Measurements from ENCODE around the gene CELF4.

Gene CELF4

DNA sequence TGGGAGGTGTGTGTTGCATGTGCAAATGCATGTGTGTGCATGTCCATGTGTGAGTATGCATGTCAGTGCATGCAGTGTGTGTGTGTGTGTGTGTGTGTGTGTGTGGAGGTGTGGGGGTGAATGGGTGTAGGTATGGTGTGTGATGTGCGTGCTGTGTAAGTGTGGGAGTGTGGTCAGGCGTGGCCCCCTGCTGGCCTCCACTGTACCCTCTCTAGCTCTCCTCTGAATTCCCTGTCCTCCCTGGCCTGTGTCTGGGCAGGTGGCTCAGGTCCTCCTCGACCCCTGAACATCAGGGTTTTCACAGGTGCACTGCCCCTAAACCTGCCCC, 230.2 kb downstream of the CELF4 start:
- no peak for DNase-seq

DNA sequence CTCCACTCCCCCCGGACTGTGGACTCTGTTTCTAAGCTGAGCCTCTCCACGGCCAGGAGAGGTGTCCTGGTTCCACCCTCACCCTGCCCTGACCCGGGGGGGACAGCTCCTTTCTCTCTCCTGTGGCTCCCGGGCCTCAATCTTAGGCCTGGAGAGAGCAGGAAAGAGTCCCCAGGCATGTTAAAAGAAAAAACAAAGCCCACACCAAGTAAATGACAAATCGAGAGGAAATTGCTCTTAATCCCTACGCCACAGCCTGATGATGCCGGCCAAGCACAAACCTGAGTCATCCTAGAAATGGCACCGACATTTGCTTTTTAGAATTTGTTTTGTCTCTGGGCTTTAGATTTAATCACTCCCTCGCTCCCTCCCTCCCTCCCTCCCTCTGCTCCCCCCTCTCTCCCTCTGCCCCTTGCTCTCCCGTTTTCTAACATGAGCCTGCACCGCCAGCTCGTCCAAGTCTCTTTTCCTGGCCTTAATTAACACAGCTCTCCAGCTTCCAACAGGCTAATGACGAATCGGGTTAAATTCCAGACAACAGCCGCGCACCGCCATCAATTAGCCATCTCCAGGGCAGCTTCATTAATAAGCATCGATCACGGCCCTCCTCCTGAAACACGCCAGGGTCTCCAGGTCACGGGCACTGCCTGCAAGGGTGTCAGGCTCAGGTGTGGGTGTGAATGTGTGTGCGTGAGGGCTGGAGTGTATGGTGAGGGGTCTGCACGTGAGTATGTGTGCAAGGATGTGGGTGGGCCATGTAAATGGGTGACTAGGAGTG, 230.8 kb downstream of the CELF4 start:
- peak; percentile 31 for DNase-seq

DNA sequence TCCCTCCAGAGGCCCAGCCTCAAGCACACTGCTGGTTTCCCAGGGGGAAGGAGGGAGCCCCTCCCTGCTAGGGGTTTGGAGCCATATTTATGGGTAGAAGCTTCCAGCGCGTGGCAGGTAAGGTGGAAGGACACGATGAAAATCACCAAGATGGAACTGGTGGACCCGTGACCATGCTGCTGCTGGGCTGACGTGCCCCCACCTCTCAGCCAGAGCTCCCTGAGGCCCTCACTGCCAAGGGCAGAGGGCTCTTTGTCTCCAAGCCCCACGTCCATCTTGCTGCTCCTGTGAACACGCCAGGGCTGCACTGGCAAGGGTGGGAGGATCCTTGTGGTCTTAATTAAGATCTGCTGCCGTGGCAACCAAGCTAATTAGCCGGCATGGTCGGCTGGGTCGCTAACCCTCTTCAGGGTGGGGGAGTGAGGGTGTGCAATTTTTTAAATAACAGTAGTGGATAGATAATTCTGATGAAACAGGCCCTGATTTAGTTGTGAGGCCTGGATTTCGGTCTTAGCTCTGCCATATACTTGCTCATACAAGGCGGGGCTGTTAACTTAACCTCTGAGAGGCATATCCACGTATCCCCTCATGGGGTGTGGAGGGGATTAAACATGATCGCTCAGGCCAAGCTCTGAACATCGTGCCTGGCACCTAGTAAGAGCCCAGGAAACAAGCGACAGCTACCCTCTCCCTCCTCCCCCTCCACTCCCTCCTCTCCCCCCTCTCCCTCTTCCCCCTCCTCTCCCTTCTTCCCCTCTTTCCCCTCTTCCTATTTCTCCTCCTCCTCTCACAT, 232.8 kb downstream of the CELF4 start:
- no peak for DNase-seq

- no peak for DNase-seq
These were observed 233.4 kb downstream of the CELF4 start for GRCh38 chr18:37332219-37332618.

GRCh38 chr18:37330173-37330572, 235.4 kb downstream of the CELF4 start:
- DNase-seq = no peak

DNA sequence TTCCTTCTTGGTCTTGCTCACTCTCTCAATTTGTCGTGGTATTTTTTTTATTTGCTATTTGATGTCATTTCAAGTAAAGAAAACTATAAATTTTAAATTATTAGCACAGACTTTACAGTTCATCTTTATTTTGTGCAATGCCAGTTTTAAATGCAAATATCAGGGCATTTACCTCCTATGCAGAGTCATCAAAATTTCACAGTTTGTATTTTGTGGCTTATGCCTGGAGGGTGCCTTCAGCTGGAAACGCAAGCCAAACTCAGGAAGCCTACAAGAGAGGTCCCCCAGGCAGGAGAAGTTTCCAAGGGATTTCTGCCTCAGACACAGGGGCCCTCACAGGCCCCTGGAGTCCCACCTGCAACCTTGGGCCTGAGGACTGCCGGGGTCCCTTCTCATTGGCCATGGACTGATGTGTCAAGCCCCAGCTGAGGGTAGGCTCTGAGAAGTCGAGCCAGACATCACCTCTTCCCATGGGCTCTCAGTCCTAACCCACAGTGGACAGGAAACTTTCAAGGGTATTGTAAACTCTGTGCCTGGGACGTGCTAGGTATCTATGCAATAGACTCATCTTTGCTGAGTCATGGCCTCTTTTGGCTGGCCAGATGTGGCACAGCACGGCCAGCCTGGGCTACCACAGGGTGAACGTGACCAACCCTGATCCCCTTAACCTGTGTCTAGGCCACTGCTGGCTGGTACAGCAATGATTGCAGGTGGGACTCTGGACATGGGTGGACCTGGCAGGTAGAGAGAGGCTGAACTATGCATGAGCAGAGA, 236.5 kb downstream of the CELF4 start:
- DNase-seq = no peak

DNA sequence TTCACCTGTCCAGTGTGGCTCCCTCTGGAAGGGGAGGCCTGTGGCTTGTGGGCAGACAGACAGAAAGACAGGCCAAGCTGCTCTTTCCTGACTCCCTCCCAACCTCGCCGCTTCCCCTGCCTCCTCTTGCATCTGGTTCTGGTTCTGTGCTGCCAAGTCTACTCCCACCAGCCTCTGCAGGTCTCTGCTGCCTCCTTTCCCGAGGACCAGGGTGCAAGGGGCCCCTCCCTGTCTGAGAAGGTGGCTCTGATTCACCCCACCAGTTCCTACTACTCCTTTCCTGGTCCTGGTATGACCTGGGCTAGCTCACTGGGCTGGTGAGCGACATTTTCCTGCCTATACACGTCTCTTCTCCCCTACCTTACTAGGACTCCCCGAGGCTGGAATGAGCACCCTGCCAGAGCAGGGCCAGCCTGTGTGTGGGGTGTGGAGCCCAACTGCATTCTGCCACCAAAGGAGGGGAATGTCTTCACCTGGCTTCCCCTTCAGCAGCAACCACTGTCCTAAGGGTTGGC, 238.5 kb downstream of the CELF4 start:
- DNase-seq = no peak

GRCh38 chr18:37322492-37323035, 243.0 kb downstream of the CELF4 start:
- peak; percentile 38 for DNase-seq

- no peak for DNase-seq
These were observed 243.8 kb downstream of the CELF4 start for GRCh38 chr18:37321582-37322491.

DNA sequence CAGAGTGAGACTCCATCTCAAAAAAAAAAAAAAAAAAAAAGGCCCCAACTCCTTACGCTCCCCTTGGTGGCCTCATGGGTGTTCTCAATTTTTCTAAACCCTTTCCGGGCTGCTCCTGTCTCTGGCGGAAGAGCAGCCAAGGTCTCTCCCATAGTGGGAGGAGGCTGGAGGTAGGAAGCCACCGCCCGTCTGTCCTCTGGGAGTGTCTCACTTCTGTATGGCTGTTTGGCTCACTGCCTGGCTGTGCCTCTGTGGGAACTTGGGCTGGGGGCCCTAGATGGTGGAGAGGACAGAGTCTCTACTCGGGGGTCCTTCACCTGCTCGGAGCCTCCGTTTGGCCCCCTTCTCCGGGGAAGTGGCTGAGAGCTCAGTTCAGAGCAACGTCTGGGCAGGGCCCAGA, 245.3 kb downstream of the CELF4 start:
- DNase-seq = no peak

- DNase-seq = no peak
These were observed 246.9 kb downstream of the CELF4 start for GRCh38 chr18:37318360-37319355.

GRCh38 chr18:37317486-37317885, 248.1 kb downstream of the CELF4 start:
- no peak for DNase-seq

DNA sequence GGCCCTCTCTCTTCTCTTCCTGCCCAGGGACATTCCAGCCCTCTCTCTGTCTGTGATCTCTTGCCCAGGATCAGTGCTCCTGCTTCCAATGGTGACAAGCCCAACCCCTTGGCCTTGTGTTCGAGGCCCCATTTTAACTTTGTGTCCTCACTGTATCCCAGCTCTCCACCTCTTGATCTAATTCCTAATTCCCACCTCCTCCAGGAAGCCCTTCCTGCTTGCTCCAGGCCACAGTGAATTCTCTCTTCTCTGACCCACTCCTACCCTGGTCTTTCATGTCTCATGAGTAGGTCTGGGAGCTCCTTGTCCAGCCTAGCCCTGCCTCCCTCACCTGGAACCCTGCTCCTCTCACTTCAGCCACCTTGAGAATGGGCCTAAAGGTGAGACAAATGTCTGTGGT, 249.1 kb downstream of the CELF4 start:
- DNase-seq = no peak

DNA sequence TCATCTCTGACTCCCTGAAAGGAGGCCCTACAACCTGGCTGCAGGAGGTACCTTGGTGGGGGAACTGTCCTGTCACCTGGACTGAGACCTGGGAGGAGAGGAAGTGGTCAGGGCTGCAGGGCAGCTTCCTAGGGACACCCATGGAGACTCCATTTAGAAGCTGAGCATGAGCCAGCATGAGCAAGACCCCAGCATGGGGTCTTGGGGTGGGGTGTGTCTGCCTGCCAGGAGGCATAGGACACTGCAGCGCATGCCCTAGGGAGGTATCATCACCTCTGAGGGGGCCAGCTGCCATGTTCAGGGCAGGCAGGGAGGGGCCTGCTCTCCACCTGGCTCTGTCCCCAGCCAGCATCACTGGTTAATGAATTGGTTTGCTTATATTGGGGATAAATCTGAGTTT, 249.7 kb downstream of the CELF4 start:
- no peak for DNase-seq

GRCh38 chr18:37314534-37314933, 251.1 kb downstream of the CELF4 start:
- DNase-seq = no peak

DNA sequence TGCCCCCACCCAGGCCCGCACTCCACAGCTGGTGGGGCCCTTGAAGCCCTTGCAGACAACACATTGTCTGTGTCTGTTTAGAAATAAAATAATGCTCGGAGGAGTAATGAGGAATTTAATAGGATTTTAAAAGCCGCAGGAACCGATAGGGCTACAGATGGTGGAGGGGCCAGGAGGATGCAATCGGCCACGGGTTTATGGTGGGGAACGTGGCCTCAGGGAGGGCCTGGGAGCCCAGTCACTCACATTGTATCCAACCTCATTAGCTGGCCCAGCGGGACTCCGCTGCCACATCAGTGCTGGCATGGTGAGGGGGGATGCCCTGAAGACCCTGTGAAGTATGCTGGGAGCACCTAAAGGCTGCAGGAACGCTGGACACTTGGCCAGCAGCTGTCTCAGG, 252.0 kb downstream of the CELF4 start:
- no peak for DNase-seq

DNA sequence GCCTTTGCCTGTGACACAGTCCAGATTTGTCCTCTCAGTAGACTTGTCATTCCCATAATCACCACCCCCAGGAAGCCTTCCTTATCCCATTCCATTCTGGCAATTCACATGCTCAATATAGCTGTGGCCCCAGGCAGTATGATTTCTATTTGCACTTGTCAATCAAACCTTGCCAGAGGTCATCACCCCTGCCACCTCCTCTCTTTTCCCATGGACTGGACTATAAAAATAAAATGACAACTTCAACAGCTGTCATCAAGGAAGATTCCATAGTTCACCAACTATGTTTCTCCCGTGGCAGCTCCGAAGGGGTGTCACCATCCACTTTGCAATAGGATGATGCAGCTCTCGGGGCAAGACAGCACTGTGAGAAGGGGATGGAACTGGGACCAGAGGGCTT, 255.7 kb downstream of the CELF4 start:
- no peak for DNase-seq

DNA sequence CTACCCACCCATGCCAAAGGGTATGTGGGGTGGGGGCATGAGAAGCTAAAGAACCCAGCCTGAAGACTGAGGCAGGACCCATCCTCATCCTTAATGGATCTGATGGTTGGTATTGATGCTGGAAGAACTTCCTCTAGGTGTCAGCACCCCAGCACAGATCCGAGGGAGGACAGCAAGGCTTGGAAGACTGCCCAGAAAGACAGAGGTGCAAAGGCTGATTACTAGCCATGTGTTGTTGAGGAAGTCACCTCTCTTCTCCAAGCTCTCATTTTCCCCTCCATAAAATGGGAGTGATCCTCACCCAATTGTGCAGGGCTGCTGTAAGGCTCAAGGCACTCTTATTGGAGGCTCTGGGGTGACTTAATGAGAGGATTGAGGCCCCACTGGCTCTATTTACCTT, 256.5 kb downstream of the CELF4 start:
- DNase-seq = peak; percentile 14

DNA sequence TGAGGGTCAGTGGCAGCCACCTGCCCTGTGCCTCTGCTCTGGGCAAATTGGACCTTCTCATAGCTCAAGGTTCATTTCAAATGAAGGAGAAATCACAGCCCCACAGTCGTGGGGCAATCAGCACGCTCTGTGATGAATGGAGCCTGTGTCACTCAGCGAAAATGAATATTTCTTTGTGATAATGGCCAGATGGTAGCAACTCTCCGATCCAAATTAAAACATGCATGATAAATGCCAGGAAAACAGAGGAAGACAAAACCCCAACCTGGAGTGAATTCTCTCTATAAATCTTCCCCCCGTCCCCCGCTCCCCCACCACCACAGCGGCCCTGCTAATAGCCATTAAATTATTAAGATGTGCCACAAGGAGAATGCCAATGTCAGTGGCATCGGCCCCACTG, 258.4 kb downstream of the CELF4 start:
- DNase-seq = no peak

- no peak for DNase-seq
These were observed 259.2 kb downstream of the CELF4 start for GRCh38 chr18:37306432-37306831.

- DNase-seq = no peak
These were observed 260.5 kb downstream of the CELF4 start for GRCh38 chr18:37305066-37305465.
